GM21526 (cell line): ENCODE measurements around the gene HOXD10.

Experiments
- ATAC-seq: cut with Tn5 transposase; IDR thresholded peaks from one replicate; pipeline ENCODE4 v1.9.1; 2021; ENCODE audit warnings: moderate library complexity; ENCODE audit not compliant: unreplicated experiment, low FRiP score

HOXD10 gene

DNA sequence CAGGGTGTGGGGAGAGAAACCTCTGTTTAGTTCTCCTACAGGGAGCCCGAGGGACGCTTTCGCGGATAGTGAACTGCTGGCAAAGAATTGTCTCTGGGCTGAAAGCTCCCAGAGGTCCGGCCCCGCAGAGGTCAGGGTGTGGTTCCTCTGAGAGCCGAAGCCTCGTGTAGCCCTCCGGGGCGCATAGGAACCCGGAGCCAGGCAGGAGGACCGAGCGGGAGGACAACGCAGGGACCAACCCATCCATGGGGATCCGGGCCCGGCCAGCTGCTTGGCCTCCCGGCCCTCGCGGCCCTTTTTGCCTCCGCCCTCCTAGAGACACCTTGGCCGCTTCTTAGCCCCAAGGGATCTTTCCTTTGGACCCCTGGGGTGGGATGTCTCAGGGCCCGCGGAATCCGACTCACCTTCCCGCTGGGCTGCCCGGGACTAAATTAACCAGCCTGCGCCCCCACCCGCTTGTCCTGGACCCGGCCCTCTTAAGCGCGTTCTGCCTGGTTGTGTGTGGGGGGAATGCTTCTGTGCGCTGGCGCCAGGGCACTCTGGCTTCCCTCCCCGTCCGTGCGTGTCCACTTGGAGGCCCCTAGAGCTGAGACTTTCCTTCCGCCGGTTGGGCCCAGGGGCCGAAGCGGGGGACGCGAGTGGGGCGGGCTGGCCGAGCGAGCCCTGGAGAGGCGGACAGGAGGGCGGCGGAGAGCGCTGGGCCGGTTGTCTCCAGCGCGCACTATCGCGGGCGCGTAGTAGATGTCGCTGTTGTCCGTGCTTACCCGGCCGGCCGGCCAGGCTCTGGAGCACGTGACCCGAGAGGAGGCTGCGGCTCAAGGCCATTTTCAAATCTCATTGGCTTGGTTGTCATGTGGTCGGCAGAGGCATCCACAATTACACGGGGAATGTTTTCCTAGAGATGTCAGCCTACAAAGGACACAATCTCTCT, at the start of gene HOXD10:
TSS of gene HOXD10 (plus strand) at position 896 of the 931 bp plus-strand sequence. CDS start 56 bp downstream, outside the sequence.
- no peak for ATAC-seq

DNA sequence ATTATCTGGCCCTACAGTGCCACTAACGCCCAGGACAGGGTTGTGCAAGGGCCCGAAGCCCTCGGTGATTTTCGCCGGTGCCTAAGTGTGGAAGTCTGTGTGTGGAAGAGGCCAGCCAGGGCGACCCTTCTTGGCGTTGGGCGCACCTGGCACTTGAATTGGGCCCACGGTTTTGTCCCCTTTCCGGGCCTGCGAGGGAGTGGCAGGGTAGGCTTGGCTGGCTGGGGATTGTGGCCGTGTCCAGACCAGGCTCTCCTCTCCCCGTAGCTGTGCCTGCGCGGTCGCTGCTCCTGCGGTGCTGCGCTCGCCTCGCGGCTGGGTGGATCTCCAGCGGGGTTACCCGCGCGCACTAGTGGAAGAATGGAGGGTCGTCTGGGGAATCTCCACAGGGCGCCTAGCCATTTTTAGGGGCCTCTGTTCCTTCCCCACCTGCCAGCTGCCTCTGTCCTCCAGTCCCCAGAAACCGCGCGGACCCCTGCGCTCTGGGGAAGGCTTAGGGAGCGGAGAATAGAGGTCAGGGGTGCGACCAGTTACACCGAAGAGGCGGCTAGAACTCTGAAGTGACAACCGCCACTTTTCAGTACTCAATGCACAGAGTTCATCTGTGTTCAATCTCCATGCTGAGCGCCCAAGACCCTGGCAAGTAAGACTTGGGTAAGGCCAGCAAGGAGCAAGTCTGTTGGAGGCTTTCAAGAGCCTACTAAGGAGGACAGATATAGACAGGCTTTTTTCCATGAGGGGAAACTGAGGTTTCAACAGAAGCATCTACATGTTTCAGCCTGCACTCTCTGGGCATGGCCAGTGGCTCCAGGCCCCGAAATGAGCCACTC, 48.8 kb upstream of the HOXD10 start:
- no peak for ATAC-seq

DNA sequence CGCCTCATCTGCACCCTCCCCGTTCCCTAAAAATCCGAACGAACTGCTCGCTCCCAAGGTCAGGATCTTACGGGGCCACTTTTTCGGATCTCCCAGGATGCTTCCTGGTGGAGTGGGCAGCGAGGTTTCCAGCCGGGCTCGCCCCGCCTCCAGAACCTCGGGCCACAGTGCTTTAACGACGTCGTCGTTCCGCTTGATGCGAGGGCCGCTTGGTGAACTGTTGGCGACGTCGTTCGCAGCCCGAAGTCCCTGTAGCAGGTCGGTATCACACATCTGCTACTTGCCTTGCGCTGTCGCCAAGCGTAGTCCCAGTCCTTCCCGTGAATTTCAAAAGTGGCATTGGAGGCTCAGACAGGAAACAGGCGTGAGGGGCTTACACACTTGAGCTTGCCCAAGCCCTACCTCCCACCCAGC, 48.2 kb upstream of the HOXD10 start:
- ATAC-seq = no peak

DNA sequence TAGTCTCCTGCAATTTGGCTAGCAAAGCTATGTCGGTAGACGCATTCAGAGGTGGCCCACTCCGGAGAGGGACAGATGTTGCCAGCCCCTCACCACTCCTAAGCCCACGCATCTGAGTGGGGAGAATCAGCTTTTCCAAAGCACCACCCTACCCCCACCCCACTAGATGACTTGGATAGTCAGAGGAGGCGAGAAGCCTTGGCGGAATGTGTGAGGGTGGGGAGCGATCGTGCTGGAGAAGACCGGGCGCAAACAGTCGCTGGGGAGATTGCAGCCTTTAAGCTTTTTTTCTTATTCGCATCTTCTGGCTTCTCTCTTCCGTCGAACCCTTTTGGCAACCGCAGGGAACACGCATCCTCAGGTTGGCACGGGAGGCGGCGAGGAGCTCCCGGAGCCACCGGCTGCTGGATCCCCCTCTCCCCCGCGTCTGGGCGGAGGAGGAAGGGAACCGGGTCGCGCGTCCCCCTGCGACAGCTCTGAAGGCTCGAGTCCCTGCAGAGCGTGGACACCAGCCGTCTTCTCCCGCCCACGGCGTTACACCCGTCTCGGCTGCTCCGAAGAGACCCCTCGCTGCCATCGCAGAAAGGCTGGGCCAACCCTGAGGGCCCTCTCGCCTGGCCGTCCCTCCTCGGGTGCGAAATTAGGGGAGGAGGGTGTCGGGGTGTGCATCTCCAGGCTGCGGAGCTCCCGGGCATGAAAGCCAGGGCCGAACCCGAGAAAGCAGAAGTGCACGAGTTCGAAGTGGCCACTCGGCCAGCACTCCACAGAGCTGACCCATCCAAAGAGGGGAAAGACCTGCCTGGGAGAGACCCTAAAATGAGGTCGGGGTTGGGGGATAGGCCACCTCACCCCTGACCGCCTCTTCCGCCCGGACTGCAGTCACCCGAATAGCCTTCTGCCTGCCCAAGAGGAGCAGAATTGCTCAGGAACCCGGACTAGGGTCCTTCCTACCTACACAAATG, 45.0 kb upstream of the HOXD10 start:
- ATAC-seq = no peak

DNA sequence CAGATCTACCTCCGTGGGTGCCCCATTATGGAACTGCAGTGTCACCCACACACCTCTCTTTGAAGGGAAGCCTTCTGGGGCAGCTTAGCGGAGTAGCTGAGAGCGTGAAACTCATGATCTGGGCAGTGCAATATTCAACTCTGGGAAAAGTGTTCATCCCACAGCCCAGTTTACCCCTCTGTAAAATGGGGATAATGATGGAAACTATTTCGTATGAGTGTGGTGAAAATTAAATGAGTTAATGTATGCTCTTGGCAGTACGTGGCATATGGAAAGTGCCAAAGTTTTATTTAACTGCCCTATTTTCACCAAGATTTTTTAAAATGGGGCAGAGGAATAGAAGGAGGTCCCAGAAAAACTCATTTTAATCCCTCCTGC, 44.3 kb upstream of the HOXD10 start:
- ATAC-seq = no peak

DNA sequence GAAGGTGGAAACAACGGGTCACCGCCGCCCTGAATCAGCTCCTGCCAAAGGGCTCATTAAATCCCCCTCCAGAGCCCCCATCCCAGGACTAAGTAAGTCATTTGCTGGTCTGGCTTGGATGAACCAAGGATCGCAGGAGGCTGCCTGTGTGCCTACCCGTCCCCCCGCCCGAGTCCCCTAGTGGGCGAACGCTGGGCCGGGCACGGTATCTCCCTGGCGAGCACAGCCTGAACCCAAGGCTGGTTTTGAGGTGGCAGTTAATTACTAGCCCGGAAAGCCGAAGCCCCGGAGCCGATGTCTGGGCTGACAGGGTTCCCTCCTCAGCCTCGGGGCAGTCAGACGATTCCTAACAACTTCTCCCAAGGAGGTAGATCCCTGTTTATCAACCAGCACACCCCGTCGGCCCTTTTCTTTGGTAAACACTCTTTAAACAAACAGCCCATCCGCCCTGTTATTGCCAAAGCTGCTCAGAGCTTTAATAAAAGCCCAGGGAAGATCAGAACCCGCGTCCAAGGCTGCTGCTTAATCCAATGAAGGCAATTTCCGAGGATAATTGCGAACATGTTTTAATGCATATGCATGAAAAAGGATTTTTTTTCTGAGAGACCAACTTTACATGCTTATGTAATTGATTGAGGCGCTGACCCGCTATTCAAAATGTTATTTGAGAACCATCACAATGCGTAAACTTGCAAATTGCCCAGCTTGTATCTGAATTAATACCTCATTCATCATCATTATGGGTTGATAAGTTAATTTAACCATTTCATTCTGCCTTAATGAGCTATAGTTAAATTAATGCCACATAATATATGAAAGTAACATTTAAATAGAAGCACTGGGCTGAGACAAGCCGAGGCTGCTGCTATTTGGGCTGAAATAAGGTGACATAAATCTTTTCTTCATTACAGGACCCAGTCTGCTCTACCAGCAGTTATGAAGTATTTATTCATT, 43.4 kb upstream of the HOXD10 start:
- ATAC-seq = no peak

DNA sequence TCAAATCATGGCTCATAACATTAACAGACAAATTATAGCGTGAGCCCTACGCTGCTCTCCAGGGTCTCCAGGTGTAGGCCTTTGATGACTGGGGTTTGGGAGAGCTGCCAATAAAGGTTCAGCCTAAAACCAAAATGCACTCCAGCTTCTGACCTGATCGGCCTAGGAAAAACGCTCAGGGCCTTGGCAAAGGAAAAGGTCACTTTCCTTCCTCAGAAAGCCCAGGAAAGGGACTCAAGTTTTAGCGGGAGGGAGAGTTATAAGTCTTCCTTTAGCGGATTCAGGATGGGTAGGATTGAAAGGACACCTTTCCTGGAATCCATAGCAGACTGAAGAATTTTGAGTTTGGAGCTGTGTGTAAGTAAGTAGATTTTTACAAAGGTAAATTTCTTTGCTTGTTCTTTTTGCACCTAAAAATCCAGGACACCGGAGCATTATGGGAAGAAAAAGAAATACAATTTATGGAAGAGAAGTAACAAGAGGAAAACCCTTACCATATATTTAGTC, 41.6 kb upstream of the HOXD10 start:
- no peak for ATAC-seq

DNA sequence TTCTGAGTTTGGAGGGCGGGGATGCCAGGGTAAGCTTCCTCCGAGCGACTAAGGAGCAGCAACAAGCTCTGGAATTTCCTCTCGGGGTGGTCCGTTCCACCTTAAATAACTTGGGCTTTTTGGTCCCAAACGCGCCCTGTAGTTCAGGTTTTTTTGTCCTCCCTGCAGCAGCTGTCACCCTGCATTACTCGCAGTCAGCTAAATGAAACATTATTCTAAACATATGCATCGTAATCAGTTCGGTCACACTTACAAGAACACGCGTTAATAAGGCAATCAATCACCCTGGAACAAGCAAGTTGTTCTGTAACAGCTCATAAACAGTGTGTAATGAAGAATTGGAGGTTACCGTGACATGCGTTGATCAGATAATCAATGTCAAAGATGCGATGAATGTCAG, 41.1 kb upstream of the HOXD10 start:
- no peak for ATAC-seq

DNA sequence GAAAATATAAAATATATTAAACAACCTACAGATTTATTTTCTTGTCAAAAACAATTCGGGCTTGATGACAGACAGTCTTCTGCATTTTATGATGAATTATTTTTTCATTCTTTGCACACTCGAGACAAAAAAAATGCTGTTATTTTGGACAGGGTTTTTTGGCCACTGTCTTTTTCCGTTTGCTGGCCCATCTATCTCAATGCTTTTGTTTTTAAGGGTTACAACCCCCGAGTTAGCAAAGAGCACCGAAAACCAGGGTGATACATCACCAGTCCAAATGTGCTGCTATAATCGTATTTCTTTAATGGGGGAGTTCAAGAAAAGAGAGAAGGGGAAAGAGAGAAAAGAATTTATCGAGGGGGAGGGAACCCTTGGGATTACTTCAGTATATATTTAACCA, 40.5 kb upstream of the HOXD10 start:
- ATAC-seq = no peak

DNA sequence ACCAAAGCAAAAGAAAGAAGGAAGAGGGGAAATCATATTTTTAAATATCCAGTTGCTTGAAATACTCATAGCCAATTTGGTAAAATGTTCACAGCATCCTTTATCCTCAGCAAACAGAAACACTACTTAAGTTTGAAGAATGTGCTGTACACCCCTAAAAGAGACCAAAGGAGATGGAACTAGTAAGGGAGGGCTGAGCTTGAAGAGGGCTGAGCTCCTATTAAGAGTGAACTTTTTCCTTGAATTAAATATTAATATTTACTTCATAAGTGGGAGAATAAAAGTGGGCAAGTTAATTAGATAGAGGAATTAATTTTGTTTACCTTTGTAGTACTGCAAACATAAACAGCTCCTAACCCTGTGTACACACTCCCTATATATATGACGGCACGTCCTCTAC, 39.8 kb upstream of the HOXD10 start:
- no peak for ATAC-seq

DNA sequence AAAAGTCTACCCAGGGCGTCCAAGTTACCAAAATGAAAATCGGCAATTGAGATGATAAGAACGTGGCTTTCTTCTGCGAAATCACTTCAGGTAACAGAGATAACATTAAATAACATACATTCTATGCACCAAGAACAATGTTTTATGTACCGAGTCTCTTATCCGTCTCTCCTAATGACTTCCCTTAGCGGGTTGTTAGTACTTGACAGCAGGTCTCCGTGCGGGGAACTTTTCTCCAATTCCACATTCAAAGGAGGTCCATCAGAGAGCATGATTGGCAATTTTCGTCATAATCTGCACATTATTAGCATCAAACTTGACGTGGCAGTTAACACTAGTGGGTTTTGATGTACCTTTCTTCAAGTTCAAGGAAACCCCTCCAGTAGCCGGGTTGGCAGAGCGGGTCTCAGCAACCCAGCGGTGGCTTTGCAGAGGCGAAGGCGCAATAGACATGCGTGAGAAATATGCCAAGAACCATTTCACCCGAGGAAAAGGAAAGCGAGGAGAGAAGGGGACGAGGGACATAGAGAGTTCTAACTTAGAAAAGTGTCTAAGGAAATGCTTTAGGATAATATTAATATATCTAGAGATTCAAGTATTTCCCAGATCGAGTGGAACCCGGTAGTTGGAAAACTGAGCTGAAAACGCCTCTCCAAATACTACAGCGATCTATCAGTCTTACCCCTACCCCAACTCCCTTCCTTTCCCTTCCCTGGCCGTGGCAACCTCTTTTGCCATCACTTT, 37.9 kb upstream of the HOXD10 start:
- no peak for ATAC-seq

DNA sequence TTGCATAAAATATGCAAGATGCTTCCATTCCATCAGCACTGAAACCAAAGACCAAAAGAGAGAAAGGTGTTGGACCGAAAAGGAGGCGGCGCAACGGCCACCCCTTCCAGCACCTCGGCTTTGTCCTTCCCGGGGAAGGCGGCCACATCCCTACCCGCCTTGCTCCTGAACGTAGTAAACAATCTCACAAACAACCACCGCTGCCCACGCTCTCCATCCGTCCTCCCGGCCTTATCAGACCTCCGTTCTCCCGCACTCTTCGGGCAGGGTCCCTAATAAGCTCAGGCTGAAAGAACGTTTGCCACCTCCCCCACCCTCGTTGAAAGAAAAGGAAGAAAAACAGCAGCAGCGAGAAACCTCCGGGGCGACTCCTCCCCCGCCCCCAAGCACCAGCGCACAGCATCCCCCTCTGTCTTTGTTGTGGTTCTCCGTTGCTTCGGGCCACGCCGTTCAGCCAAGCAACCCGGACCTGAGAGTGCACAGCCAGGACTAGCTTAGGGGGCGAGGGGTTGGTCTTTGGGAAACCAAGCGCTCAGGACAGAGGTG, 37.2 kb upstream of the HOXD10 start:
- ATAC-seq = no peak

DNA sequence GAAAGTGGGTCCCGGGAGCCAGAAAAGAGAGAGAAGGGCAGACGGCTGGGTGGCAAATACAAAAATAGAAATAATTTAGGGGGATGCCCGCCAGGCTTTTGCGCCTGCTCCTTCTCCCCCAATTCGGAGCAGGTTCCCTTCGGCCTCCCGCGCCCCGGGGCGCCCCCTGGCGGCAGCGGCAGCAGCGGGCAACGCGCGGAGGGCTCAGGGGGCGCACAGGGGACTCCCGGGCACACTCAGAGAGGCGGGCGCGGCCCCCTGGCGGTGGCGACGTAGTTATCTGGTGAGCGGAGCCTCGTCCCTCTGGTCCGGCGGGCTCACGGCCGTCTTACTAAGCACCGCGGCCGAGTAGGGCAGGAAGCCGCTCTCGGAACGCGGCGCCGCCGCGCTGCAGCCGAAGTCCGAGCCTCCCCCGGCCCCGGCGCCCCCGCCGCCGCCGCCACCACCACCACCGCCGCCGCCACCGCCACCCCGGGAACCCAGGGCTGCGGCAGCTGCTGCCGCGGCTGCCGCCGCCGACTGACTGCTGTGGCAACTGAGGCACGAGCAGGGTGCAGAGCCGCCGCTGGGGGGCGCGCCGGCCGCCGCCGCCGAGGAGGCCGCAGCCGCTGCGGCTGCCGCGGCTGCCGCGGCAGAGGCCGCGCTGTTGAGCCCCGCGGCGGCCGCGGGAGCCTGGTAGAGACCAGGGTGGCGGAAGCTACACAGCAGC, 36.6 kb upstream of the HOXD10 start:
- no peak for ATAC-seq

DNA sequence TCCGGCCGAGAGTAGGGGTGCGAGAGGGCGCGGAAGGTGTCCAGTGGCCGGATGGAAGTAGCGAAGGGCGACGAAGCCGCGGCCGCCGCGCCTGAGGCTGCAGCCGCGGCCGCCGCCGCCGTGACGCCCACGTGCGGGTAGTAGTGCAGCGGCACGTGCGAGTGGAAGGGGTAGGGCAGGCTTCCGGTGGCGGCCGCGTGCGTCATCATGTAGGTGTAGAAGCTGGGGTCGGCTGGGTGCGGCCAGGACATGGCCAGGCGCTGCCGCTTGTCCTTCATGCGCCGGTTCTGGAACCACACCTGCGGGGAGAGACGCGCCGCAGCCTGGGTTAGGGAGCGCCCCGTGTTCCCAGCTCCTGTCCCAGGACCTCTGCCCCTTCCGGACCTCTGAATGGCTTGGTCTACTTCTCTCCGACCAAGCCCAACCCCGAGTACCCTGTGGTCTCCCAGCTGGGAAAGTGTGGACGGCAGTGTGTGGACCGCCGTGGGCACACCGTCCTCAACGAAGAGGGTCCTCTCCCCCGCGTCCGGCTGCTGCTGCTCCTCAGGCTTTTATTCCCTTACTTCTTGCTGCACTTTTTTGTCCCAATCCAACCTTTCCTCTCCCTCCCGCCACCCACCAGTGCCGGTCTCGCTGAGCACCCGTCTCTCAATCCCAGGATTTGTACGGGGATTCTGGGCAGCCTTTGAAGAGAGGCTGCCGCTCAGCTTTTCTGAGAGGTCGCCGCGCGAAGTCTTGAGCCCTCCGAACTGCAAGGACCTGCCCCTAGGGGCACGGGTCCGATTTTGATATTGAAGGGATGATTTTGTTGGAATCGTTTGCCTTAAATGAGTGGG, 35.8 kb upstream of the HOXD10 start:
- no peak for ATAC-seq

DNA sequence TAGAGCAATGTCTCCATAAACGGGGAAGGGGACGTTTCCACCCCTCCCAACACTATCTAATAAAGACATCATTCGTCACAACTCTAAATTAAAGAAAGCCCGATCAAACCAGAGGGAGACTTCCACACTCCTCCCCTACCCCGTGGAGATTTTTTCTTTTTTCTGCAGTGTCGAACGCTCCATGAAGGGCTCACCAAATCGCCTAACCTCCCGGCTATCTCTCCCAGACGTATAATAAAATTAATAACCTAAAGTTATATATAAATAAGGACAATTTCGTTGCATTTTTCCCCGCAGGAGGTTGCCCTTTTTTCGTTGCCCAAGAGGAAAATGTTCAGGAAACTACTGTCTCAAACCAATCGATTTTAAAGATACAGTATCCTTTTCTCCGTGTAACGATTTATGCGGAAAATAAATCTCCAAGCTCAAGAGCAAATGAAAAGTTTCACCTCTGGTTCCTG, 35.2 kb upstream of the HOXD10 start:
- no peak for ATAC-seq

DNA sequence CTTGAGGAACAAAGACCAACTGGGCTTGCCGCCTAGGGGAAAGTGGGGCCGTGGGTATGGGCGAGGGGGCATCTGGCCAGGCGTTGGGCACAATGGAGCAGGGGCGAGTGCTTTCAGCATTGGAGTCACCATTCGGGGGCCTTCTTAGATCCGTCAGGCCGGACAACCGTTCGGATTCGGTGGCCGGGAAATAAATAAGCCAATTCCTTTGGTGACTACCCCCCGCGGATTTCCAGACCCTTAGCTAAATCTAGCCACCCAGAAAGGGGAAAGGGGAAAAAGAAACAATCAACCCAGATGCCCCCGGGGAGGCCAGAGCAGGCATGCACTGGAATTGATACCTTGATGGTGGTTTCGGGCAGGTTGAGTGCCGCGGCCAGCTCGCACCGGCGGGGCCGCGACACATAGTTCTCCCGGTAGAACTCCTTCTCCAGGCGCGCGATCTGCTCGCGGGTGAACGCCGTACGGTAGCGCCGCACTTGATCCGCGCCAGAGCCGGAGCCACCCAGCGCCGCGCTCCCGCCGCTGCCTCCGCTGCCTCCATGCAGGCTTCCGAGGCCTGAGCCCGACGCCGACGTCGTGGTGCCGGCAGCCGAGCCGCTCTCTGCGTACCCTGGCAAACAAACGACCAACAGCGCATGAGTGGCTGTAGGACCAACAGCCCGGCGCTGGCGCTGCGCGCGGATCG, 34.6 kb upstream of the HOXD10 start:
- ATAC-seq = no peak
